ENCODE measurements around the gene SRSF10.

Gene SRSF10

DNA sequence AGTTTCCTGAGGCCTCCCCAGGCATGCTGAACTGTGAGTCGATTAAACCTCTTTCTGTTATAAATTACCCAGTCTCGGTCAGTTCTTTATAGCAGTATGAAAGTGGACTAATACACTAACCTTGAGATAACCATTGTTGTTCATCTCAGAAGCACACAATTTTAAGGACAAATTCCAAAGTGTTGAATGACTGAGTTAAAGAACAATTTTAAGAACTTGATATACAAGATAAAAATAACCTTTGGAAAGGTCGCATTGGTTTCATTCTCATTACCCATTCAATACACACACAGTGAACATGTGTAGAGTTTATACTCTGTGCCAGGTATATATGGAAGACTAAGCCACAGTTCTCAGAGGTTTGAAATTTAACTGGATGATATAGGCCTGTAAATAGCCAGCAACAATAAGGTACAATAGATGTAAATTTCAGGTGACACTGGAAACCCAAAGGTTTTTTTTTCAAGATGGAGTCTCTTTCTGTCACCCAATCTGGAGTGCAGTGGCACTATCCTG is 19.1 kb upstream of the SRSF10 start:
- no peak overlapping the region for H3K4me2 ChIP-seq (ENCODE audit: low read depth, low read length, poor library complexity, severe bottlenecking)
- no peaks in the 10 kb centered on the region for H4K20me1 ChIP-seq (ENCODE audit: insufficient read depth, low read length, poor library complexity, severe bottlenecking)
- TF ChIP-seq, protein P1, sequence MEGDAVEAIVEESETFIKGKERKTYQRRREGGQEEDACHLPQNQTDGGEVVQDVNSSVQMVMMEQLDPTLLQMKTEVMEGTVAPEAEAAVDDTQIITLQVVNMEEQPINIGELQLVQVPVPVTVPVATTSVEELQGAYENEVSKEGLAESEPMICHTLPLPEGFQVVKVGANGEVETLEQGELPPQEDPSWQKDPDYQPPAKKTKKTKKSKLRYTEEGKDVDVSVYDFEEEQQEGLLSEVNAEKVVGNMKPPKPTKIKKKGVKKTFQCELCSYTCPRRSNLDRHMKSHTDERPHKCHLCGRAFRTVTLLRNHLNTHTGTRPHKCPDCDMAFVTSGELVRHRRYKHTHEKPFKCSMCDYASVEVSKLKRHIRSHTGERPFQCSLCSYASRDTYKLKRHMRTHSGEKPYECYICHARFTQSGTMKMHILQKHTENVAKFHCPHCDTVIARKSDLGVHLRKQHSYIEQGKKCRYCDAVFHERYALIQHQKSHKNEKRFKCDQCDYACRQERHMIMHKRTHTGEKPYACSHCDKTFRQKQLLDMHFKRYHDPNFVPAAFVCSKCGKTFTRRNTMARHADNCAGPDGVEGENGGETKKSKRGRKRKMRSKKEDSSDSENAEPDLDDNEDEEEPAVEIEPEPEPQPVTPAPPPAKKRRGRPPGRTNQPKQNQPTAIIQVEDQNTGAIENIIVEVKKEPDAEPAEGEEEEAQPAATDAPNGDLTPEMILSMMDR (conservative IDR thresholded peaks at IDR 0.05; ENCODE audit: low read length): no peak
- TF ChIP-seq EZH2phosphoT487 (IDR thresholded peaks at IDR 0.05; ENCODE audit: borderline replicate concordance): no peak
- H3K9me2 ChIP-seq (replicated peaks; ENCODE audit: low read depth, low read length): no peaks in the 10 kb centered on the region
- peaks cover 13% of the 10 kb centered on the region for H3K4me1 ChIP-seq (ENCODE audit: insufficient read depth, low read length, poor library complexity, severe bottlenecking)
- no peaks in the 10 kb centered on the region for H3F3A ChIP-seq (ENCODE audit: low read depth)
- no peak overlapping the region for H2AFZ ChIP-seq (ENCODE audit: low read length)
- no peaks in the 10 kb centered on the region for H3K9me3 ChIP-seq (ENCODE audit: insufficient read depth, low read depth, low read length)
- no peaks in the 10 kb centered on the region for H3K27me3 ChIP-seq (ENCODE audit: insufficient read depth, low read length, poor library complexity, severe bottlenecking)
- H3K79me2 ChIP-seq (ENCODE audit: insufficient read depth, low read length): no peaks in the 10 kb centered on the region
- no peaks in the 10 kb centered on the region for H3K36me3 ChIP-seq (ENCODE audit: insufficient read depth, low read length)
- no peak overlapping the region for H3K4me3 ChIP-seq (ENCODE audit: low read length, poor library complexity, severe bottlenecking)
- H3K9ac ChIP-seq (ENCODE audit: low read depth, low read length, poor library complexity, severe bottlenecking): no peak overlapping the region

DNA sequence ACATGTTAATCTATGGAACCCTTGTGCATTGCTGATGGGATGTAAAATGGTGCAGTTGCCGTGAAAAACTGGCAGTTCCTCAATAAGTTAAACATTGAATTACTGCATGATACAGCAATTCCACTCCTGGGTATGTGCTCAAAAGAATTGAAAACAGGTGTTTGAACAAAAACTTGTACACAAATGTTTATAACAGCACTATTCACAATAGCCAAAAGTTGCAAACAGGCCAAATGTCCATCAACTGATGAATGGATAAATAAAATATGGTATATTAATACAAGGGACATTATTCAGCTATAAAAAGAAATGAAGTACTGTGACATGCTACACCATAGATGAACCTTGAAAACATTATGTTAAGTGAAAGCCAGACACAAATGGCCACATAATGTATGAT is 17.7 kb upstream of the SRSF10 start:
- Histone ChIP-seq H3K4me1 (ENCODE audit: insufficient read depth, low read length, poor library complexity, severe bottlenecking) (peaks cover under 1% of the 10 kb centered on the region), H3K4me2 (ENCODE audit: low read depth, low read length, poor library complexity, severe bottlenecking) (no peak overlapping the region), H3K79me2 (ENCODE audit: insufficient read depth, low read length) (no peaks in the 10 kb centered on the region), H3K27me3 (ENCODE audit: insufficient read depth, low read length, poor library complexity, severe bottlenecking) (no peaks in the 10 kb centered on the region), H3K36me3 (ENCODE audit: insufficient read depth, low read length) (no peaks in the 10 kb centered on the region), H3K4me3 (ENCODE audit: low read length, poor library complexity, severe bottlenecking) (no peak overlapping the region), H3K9ac (ENCODE audit: low read depth, low read length, poor library complexity, severe bottlenecking) (no peak overlapping the region), H3F3A (ENCODE audit: low read depth) (no peaks in the 10 kb centered on the region), H3K9me2 (replicated peaks; ENCODE audit: low read depth, low read length) (no peaks in the 10 kb centered on the region), H3K9me3 (ENCODE audit: insufficient read depth, low read depth, low read length) (no peaks in the 10 kb centered on the region), H4K20me1 (ENCODE audit: insufficient read depth, low read length, poor library complexity, severe bottlenecking) (no peaks in the 10 kb centered on the region), H2AFZ (ENCODE audit: low read length) (no peak overlapping the region)
- TF ChIP-seq, protein P1 (conservative IDR thresholded peaks at IDR 0.05; ENCODE audit: low read length): no peak
- no peak for TF ChIP-seq EZH2phosphoT487 (IDR thresholded peaks at IDR 0.05; ENCODE audit: borderline replicate concordance)

DNA sequence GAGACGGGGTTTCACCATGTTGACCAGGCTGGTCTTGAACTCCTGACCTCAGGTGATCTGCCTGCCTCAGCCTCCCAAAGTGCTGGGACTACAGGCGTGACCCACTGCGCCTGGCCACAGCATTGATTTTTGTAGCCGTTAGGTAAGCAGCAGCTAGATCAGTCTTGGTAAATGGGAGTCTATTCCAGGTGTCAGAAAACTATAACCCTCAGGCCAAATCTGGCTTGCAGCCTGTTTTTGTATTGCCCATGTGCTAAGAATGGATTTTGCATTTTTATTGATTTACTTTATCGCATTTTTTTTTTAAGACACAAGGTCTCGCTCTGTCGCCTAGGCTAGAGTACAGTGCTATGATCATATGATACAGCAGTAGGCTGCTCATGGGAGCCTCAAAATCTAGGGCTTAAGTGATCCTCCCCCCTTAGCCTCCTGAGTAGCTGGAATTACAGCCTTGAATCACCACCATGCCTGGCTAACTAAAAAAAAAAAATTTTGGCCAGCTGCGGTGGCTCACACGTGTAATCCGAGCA is 16.6 kb upstream of the SRSF10 start:
- H3F3A ChIP-seq (ENCODE audit: low read depth): no peaks in the 10 kb centered on the region
- no peak overlapping the region for H2AFZ ChIP-seq (ENCODE audit: low read length)
- H3K27me3 ChIP-seq (ENCODE audit: insufficient read depth, low read length, poor library complexity, severe bottlenecking): no peaks in the 10 kb centered on the region
- H3K9ac ChIP-seq (ENCODE audit: low read depth, low read length, poor library complexity, severe bottlenecking): no peak overlapping the region
- H3K9me3 ChIP-seq (ENCODE audit: insufficient read depth, low read depth, low read length): no peaks in the 10 kb centered on the region
- no peak overlapping the region for H3K4me3 ChIP-seq (ENCODE audit: low read length, poor library complexity, severe bottlenecking)
- no peaks in the 10 kb centered on the region for H3K79me2 ChIP-seq (ENCODE audit: insufficient read depth, low read length)
- H3K4me1 ChIP-seq (ENCODE audit: insufficient read depth, low read length, poor library complexity, severe bottlenecking): no peaks in the 10 kb centered on the region
- H3K4me2 ChIP-seq (ENCODE audit: low read depth, low read length, poor library complexity, severe bottlenecking): no peak overlapping the region
- TF ChIP-seq EZH2phosphoT487 (IDR thresholded peaks at IDR 0.05; ENCODE audit: borderline replicate concordance): no peak
- TF ChIP-seq, protein P1 (conservative IDR thresholded peaks at IDR 0.05; ENCODE audit: low read length): no peak
- H4K20me1 ChIP-seq (ENCODE audit: insufficient read depth, low read length, poor library complexity, severe bottlenecking): no peaks in the 10 kb centered on the region
- no peaks in the 10 kb centered on the region for H3K9me2 ChIP-seq (replicated peaks; ENCODE audit: low read depth, low read length)
- H3K36me3 ChIP-seq (ENCODE audit: insufficient read depth, low read length): no peaks in the 10 kb centered on the region

Data from Loucy (cell line).